Testis (tissue), 2 donors: ENCODE results near the gene ZNF665.

ENCODE experiments used
- CTCF ChIP-seq, 3 experiments: fragments of 450-650 bp in 2 of 3; fragments of 200-600 bp in 1 of 3; sonication (generic) in 1 of 3; IDR thresholded peaks; one replicate each; pipeline ENCODE4 v1.5.1; 2016 to 2019; ENCODE audit warnings: antibody characterized with exemption in 3 of 3, mild to moderate bottlenecking in 2 of 3, moderate library complexity in 1 of 3
- POLR2A ChIP-seq: fragments of 450-650 bp; IDR thresholded peaks from one replicate; pipeline ENCODE4 v1.6.1; 2017; ENCODE audit warnings: antibody characterized with exemption, mild to moderate bottlenecking, moderate library complexity

DNA sequence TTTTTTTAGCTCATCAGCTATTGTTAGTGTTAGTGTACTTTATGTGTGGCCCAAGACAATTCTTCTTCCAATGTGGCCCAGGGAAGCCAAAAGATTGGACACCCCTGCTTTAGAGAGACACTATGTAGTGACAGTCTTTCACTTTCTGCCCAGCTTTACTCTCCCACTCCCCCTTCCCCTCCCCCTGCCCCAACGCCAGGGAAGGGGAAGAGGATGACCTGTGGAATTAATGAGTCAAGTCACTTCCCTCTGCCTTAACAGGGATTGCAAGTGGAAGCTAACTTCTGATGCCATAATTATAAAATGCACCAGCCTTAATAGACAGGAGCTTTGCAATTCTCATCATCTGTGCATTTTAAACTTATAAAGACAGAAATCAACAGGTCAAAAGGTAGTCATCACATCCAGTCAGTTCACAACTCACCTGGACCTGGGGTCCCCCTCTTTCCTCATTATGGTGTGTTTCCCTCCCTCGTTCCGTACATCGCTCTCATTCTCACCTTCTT lies 62.0 kb downstream of the ZNF665 start:
- TF ChIP-seq CTCF (IDR thresholded peaks at IDR 0.05): no peak
- TF ChIP-seq POLR2A: no peak
